Parathyroid adenoma (tissue), 2 donors: ENCODE data around the gene HLA-DOB.

Experiments
- H2AFZ ChIP-seq: fragments of 300-600 bp; sonication (generic); one replicate; pipeline ENCODE4 v1.7.0; 2017; ENCODE audit warnings: antibody characterized with exemption, mild to moderate bottlenecking
- H3K27ac ChIP-seq: fragments of 300-600 bp; sonication (generic); one replicate; pipeline ENCODE4 v1.7.0; 2017
- H3K27me3 ChIP-seq: fragments of 300-600 bp; sonication (generic); one replicate; pipeline ENCODE4 v1.7.0; 2017; ENCODE audit warnings: low read length; ENCODE audit not compliant: control insufficient read depth, insufficient read depth
- H3K36me3 ChIP-seq: fragments of 300-600 bp; sonication (generic); one replicate; pipeline ENCODE4 v1.7.0; 2017; ENCODE audit warnings: low read length; ENCODE audit not compliant: control insufficient read depth, insufficient read depth
- H3K4me1 ChIP-seq: fragments of 300-600 bp; sonication (generic); one replicate; pipeline ENCODE4 v1.7.0; 2017; ENCODE audit warnings: control low read depth
- H3K4me2 ChIP-seq: fragments of 300-600 bp; sonication (generic); one replicate; pipeline ENCODE4 v1.7.0; 2017; ENCODE audit warnings: low read length
- H3K4me3 ChIP-seq: fragments of 300-600 bp; sonication (generic); one replicate; pipeline ENCODE4 v1.7.0; 2017; ENCODE audit warnings: low read depth, low read length
- H3K79me2 ChIP-seq: fragments of 300-600 bp; sonication (generic); one replicate; pipeline ENCODE4 v1.7.0; 2017; ENCODE audit warnings: control low read depth
- H3K9ac ChIP-seq: fragments of 300-600 bp; sonication (generic); one replicate; pipeline ENCODE4 v1.7.0; 2017; ENCODE audit warnings: mild to moderate bottlenecking
- H3K9me3 ChIP-seq: fragments of 300-600 bp; sonication (generic); one replicate; pipeline ENCODE4 v1.7.0; 2017; ENCODE audit warnings: low read length; ENCODE audit not compliant: control insufficient read depth
- CTCF ChIP-seq: fragments of 300-600 bp; sonication (generic); IDR thresholded peaks from one replicate; pipeline ENCODE4 v1.7.0; 2017; ENCODE audit warnings: antibody characterized with exemption, mild to moderate bottlenecking
- donor health status: primary hyperparathyroidism.

The HLA-DOB gene

GRCh38 chr6:32772656-32773055 lies 44.1 kb downstream of the HLA-DOB start:
- no peak overlapping the region for H2AFZ ChIP-seq
- H3K4me2 ChIP-seq, result no peak overlapping the region
- no peaks in the 10 kb centered on the region for H3K4me1 ChIP-seq
- no peak overlapping the region for H3K9ac ChIP-seq
- no peak for TF ChIP-seq CTCF
- no peak overlapping the region for H3K27ac ChIP-seq
- H3K27me3 ChIP-seq, result no peaks in the 10 kb centered on the region
- H3K79me2 ChIP-seq, result no peaks in the 10 kb centered on the region
- no peaks in the 10 kb centered on the region for H3K9me3 ChIP-seq
- no peak overlapping the region for H3K4me3 ChIP-seq
- no peaks in the 10 kb centered on the region for H3K36me3 ChIP-seq

- no peaks in the 10 kb centered on the region for H3K9me3 ChIP-seq
- TF ChIP-seq CTCF, result no peak
- no peaks in the 10 kb centered on the region for H3K4me1 ChIP-seq
- no peak overlapping the region for H3K9ac ChIP-seq
- H3K4me3 ChIP-seq, result no peak overlapping the region
- H2AFZ ChIP-seq, result no peak overlapping the region
- H3K4me2 ChIP-seq, result no peak overlapping the region
- no peaks in the 10 kb centered on the region for H3K79me2 ChIP-seq
- H3K27me3 ChIP-seq, result peaks cover 3% of the 10 kb centered on the region
- no peaks in the 10 kb centered on the region for H3K36me3 ChIP-seq
- no peak overlapping the region for H3K27ac ChIP-seq
These were observed 52.8 kb downstream of the HLA-DOB start for GRCh38 chr6:32764048-32764447.

GRCh38 chr6:32763421-32763820 lies 53.4 kb downstream of the HLA-DOB start, which contains the start of gene HLA-DQB2:
Gene HLA-DQB2, minus strand, starts transcription at chr6:32763532. Its CDS starts 62 bp downstream, at chr6:32763470.
- H3K4me3 ChIP-seq, result no peak within 1 kb of the TSS
- H3K36me3 ChIP-seq, result no peaks in the 10 kb centered on the region
- no peak within 1 kb of the TSS for H3K27ac ChIP-seq
- H3K4me2 ChIP-seq, result no peak within 1 kb of the TSS
- H3K79me2 ChIP-seq, result no peaks in the 10 kb centered on the region
- no peak within 1 kb of the TSS for H2AFZ ChIP-seq
- TF ChIP-seq CTCF, result no peak
- H3K27me3 ChIP-seq, result peaks cover 3% of the 10 kb centered on the region
- no peaks in the 10 kb centered on the region for H3K9me3 ChIP-seq
- H3K9ac ChIP-seq, result no peak within 1 kb of the TSS
- H3K4me1 ChIP-seq, result no peaks in the 10 kb centered on the region
